Motor neuron (in vitro differentiated cells): Measurements from ENCODE around the gene MYO3A. TPM values are rescaled to one million over a fixed set of nuclear protein-coding genes. Genes with fewer than 3 reads are reported as not detected.

Experiments used
- ATAC-seq, 8 experiments: fragments of 200-7000 bp; cut with Tn5 transposase; replicated peaks in 6 of 8; 2 replicates each; pipeline ENCODE4 v1.8.0; 2021; ENCODE audit warnings: mild to moderate bottlenecking in 8 of 8, moderate library complexity in 8 of 8
- H3K27ac ChIP-seq, 2 donors: fragments of 250-450 bp; sonication (Bioruptor Pico); 2 replicates each; pipeline ENCODE4 v1.9.0; 2021; ENCODE audit warnings: antibody characterized with exemption in 2 of 2, mild to moderate bottlenecking in 2 of 2, moderate library complexity in 1 of 2
- H3K4me1 ChIP-seq, 2 donors: fragments of 250-450 bp; sonication (Bioruptor Pico); replicated peaks in 1 of 2; 2 replicates each; pipeline ENCODE4 v1.6.1; 2021; ENCODE audit warnings: antibody characterized with exemption in 2 of 2, mild to moderate bottlenecking in 2 of 2, moderate library complexity in 1 of 2
- H3K4me3 ChIP-seq, 5 donors: fragments of 250-450 bp; sonication (Bioruptor Pico); 2 replicates each; pipeline ENCODE4 v1.9.0; 2021; ENCODE audit warnings: antibody characterized with exemption in 5 of 5, mild to moderate bottlenecking in 5 of 5, moderate library complexity in 4 of 5
- WGBS, 10 experiments: fragments of 450-650 bp; shearing (Covaris generic); methylation state at CpG; one replicate each; pipeline ENCODE4 v1.0.0; 2022; 5-methylcytosine and 5-hydroxymethylcytosine counted together
- in situ Hi-C, 9 experiments: fragments of 400-800 bp; cut with MboI; loops; one replicate each; pipeline ENCODE4 v1.15.0; 2021; ENCODE audit warnings: low sequenced_read_pairs in 9 of 9, low pct_unique_long_range_greater_than_20kb in 2 of 9; ENCODE audit not compliant: unreplicated experiment in 9 of 9
- total RNA-seq, 8 experiments: library from RNA; unstranded; fragments of 300-600 nt; gene quantifications; 2 replicates each; pipeline versions ENCODE4 v1.2.3 to v1.2.4, GENCODE V29; 2022

The MYO3A gene
- total RNA-seq, 8 experiments from 2014 or later: 0.07 to 4.0 (median 1.6) TPM; not detected in 1

DNA sequence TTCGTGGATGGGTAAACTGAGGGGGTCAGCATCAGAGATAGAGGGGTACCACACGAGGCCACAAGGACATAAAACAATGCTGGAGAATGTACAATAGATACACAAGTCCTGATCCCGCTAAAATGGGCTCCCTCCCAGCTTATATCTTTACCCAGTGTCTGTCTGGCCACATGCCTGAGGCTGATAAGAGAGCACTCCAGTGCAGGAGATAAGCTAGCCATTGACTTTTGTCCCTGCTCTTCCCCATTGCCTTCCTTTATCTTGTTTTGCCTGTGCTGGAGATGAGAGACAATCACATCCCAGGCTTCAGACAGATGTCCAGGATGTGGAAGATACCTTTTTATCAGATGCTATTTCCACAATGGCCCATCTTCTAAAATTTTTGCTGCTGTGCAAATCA is 288.5 kb downstream of the MYO3A start:
- in situ Hi-C loops: no loop called here
- H3K27ac ChIP-seq: no peak overlapping the region
- no peak overlapping the region for H3K4me3 ChIP-seq
- peaks cover 0 to 7% of the 10 kb centered on the region in 2 donors for H3K4me1 ChIP-seq
- WGBS, 10 experiments: 0 to 80% (median 51%) methylated on average over 1 to 3 of the region's 3 CpGs; no CpG with 5 or more reads in 3 of the 10 experiments
- no peak for ATAC-seq

DNA sequence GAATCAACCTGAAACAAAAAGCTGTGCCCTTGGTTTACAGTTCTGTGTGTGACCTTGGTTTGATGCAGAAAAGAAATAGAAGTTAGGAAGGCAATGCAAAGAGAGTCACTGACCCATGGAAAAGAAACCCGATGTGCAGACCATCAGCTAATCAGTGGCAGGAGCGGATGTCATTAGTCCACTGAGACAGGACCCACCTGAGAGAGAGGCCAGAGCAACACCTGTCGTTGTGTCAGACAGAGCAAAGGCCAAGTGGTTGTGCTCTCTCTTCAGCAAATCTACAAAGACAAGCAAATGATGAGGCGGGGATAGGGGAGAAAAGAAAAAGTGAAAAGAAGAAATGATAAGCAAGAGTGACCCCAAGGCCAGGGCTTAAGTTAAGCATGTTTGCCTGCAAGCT is 291.3 kb downstream of the MYO3A start:
- no peak overlapping the region for H3K27ac ChIP-seq

DNA sequence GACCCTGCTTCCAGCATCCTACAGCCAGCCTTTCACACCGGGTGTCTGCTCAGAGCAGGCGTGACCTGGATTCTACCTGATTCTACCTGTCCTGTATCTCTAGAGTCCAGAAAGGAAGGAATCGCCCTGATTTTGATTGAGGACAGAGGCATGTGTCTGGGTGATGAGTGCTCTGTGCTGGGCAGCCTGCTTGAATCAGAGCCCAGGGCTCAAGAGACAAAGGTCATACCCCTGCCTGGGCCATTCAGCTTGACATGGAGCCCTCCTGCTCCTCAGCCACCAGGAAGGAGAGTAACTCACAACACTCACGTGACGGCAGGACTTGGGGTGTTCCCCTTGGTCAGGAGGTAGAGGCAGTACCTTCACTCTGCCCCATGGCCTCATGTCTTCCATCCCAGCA is 293.8 kb downstream of the MYO3A start:
- Histone ChIP-seq H3K27ac (no peak overlapping the region), H3K4me1 (no peaks in the 10 kb centered on the region), H3K4me3 (no peak overlapping the region)
- ATAC-seq: no peak
- 10 to 100% (median 84%) methylated on average over 1 to 4 of the region's 5 CpGs; no CpG with 5 or more reads in 3 of the 10 experiments for WGBS, 10 experiments
- in situ Hi-C loops: no loop called here

More for the DNA sequence above, 291.3 kb downstream of the MYO3A start:
- Histone ChIP-seq H3K4me3 (no peak overlapping the region), H3K4me1 (no peaks in the 10 kb centered on the region)
- no peak for ATAC-seq
- 0 to 87% (median 35%) methylated on average over 1 to 4 of the region's 4 CpGs for WGBS, 10 experiments
- in situ Hi-C loops: no loop called here

DNA sequence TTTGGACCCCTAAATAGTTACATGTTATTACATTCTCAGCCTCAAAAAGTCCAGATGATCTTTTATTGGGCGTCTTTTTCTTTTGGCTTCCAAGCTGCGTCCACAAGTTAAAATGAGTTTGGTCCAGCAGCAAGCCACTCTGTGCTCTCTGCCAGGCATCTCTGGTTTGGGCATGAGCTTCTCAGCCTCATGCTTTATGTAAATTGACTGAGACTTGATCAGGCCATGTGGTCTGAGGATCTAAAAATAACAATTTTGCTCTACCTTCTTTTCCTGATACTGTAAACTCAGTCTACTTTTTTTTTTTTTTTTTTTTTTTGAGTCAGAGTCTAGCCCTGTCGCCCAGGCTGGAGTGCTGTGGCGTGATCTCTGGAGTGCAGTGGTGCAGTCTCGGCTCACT is 298.1 kb downstream of the MYO3A start:
- no peak for ATAC-seq
- Histone ChIP-seq H3K4me1 (peaks cover 0 to 5% of the 10 kb centered on the region in 2 donors), H3K4me3 (no peak overlapping the region), H3K27ac (no peak overlapping the region)
- in situ Hi-C loops: no loop called here
- WGBS, 10 experiments: 8 to 100% (median 93%) methylated on average over 1 to 5 of the region's 5 CpGs; no CpG with 5 or more reads in 3 of the 10 experiments

DNA sequence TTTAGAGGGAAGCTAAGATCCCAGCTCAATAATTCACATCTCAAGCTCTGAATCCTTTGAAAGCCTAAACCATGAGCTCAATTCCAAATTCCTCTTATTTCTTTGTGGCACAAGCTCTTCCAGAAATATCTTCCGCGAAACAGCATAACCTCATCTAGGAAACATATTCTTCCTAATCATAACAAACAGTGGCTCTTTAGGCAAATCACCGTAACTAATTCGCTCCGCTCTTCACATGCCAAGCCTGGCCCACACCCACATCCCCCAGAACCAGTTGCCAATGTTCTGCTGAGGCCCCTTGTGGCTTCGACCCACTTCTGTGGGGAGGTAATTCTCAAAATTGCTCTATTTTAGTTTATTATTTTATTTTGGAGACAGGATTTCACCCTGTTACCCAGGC is 301.7 kb downstream of the MYO3A start:
- WGBS, 10 experiments: 0 to 100% (median 83%) methylated on average over 1 to 6 of the region's 6 CpGs
- H3K4me1 ChIP-seq: peaks cover 0 to 5% of the 10 kb centered on the region in 2 donors
- no peak overlapping the region for H3K4me3 ChIP-seq
- no peak overlapping the region for H3K27ac ChIP-seq
- no peak for ATAC-seq
- in situ Hi-C loops: no loop called here

DNA sequence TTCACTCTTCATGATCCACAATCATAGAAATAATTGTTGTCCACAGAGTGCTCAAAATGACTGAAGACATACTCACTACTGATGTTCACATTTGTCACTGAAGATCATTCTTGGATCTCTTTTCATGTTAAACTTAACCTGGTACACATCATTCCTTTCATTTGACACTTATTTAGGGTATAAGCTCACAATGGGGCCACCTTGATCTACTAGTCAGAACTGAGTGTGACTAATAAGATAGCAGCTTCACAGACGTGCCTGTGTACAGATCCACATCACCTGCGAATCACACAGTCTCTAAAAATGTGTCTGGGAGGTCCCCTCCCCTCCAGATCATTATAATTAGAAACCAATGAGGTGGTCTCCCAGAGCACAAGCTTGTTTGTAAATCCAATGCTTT is 304.3 kb downstream of the MYO3A start:
- in situ Hi-C loops: no loop called here
- no peak for ATAC-seq
- Histone ChIP-seq H3K4me1 (peaks cover 4 to 15% of the 10 kb centered on the region in 2 donors), H3K4me3 (no peak overlapping the region), H3K27ac (no peak overlapping the region)
- 0 to 100% (median 43%) methylated on average over 1 to 2 of the region's 2 CpGs; no CpG with 5 or more reads in 6 of the 10 experiments for whole genome bisulfite sequencing, 10 experiments

DNA sequence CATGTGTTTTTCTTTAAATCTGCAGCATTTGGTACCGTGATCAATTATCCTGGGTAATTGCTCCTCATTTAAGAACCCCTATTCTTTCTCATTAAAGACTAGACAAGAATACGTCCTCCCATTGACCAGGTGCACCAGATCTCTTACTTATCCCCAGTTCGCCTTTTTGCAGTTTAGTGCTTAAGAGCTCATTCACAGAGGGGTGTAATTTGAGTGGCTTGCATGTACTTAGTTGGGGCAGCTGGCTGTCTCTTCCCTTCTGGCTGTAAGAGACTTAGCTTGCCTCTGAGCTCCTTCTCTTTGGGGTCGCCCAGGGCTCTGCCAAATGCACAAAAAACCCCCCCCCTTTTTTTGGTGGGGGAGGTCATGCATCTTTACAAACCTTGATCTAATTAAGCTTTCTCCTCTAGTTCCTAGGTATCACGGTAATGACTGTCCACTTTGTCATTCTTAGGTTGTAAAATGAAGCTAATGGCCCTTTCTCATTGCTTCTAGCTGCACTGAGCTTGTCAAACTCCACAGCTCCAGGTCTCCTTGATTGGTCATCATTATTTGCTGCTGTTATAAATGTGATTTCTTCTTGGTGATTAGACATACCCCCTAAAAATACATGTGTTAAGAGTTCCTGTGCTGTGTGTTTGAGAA is 308.8 kb downstream of the MYO3A start:
- Histone ChIP-seq H3K27ac (no peak overlapping the region), H3K4me1 (peaks cover 4 to 14% of the 10 kb centered on the region in 2 donors), H3K4me3 (no peak overlapping the region)
- in situ Hi-C loops: no loop called here
- ATAC-seq: no peak
- WGBS, 10 experiments: 0 to 44% (median 12%) methylated on average over 2 to 5 of the region's 5 CpGs; no CpG with 5 or more reads in 1 of the 10 experiments

DNA sequence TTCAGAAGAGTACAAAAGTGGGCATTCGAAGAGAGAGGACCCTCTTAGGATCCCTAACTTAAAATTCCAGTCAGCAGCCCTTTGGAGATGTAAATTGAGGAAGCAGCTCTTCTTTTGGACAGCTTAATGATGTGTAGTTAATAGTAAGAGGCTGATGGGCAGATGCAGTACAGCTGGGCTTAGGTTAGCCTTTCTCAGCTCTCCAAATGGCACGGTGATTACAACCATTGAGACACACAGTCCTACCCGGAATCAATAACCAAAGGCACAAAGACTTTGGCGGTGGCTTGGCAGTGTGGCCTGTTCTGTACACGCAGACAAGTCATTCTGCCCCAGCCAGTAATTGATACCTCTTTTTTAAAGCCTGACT is 309.3 kb downstream of the MYO3A start:
- Histone ChIP-seq H3K27ac (no peak overlapping the region), H3K4me1 (peaks cover 4 to 14% of the 10 kb centered on the region in 2 donors), H3K4me3 (no peak overlapping the region)
- in situ Hi-C loops: no loop called here
- no peak for ATAC-seq
- 0 to 62% (median 4%) methylated on average over 1 to 5 of the region's 5 CpGs; no CpG with 5 or more reads in 1 of the 10 experiments for WGBS, 10 experiments

DNA sequence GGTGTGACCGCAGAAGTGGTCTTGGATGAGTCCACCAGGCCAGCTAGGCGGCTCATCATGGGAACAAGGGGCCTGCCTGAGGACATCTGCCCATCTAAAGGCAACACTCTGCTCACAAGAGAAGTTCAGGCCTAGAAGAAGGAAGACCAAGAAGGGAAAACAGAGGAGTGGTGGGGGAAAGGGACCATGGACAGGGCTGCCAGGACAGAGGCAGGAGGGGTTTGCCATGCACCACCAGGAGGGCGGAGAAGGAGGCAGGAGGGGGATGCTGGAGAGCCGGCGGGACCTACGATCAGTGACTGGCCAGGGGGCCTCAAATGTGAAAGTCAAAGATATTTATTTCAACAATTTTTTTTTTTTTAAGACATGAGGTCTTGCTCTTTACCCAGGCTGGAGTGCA is 315.7 kb downstream of the MYO3A start:
- 26 to 95% (median 70%) methylated on average over 1 to 4 of the region's 6 CpGs; no CpG with 5 or more reads in 5 of the 10 experiments for WGBS, 10 experiments
- ATAC-seq: no peak
- in situ Hi-C loops: loop anchor here in 2 of 9 experiments (25.0 kb wide), 2 partner anchors 362 to 512 kb away; no protein-coding TSS in a partner anchor

DNA sequence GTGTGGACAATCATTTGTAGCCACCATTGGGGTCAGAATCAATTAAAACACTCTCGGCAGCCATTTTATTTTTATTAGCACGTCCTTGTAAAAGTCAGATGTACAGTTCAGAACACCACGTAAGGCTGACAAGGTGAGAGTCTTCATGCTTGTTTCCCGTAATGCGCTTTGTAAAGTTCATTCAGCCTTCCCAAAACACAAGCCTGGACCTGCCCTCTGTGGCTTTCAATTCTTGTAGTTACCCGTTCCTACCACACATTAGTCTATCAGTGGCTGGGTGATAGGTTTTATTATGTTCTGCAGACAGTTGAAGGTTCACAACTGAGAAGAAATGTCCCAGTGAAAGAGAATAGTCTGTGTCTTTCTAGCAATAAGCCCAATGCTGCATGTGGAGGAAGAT is 317.9 kb downstream of the MYO3A start:
- ATAC-seq: no peak
- 0 to 93% (median 86%) methylated on average over 1 to 6 of the region's 6 CpGs; no CpG with 5 or more reads in 1 of the 10 experiments for WGBS, 10 experiments
- in situ Hi-C loops: loop anchor here in 2 of 9 experiments (25.0 kb wide), 2 partner anchors 365 to 515 kb away; no protein-coding TSS in a partner anchor

More for the DNA sequence above, 315.7 kb downstream of the MYO3A start:
- no peak overlapping the region for H3K4me3 ChIP-seq
- H3K4me1 ChIP-seq: no peaks in the 10 kb centered on the region
- H3K27ac ChIP-seq: no peak overlapping the region

DNA sequence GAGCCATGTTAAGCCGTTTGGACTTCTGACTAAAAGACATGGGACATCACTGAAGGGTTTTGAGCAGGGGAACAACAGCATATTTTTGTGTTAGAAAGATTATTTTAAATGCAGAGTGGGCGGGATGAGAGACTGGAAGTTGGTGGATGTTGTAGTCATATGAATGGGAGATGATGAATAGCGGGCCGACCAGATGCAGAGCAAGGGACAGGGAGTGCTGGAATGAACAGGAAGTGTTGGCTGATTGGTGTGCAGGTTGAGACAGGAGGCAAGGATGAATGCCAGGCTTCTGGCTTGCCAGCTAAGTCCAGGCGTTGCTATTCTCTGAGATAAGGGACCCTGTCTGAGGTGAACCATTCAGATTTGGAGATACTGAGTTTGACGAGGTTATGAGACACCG is 320.6 kb downstream of the MYO3A start:
- H3K27ac ChIP-seq: no peak overlapping the region
- no peak for ATAC-seq
- no peak overlapping the region for H3K4me3 ChIP-seq
- in situ Hi-C loops: loop anchor here in 2 of 9 experiments (25.0 kb wide), 2 partner anchors 367 to 517 kb away; no protein-coding TSS in a partner anchor
- WGBS, 10 experiments: 0 to 97% (median 49%) methylated on average over 1 to 6 of the region's 7 CpGs
- no peaks in the 10 kb centered on the region for H3K4me1 ChIP-seq

More for the DNA sequence above, 317.9 kb downstream of the MYO3A start:
- Histone ChIP-seq H3K4me1 (no peaks in the 10 kb centered on the region), H3K27ac (no peak overlapping the region), H3K4me3 (no peak overlapping the region)

DNA sequence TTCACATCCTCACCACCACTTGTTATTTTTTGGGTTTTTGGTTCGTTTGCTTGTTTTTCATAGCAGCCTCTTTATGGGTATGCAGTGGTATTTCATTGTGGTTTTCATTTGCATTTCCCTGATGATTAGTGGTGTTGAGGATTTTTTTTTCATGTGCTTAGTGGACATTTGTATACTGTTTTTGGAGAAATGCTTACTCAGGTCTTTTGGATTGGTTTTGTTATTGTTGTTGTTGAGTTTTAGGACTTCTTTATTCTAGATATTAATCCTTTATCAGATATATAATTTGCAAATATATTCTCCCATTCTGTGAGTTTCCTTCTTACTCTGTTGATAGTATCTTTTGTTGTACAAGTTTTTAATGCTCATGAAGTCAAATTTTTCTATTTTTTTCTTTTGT is 325.3 kb downstream of the MYO3A start:
- WGBS, 10 experiments: 0 to 92% (median 56%) methylated on average over 1 of the region's 1 CpG; no CpG with 5 or more reads in 3 of the 10 experiments
- Histone ChIP-seq H3K4me1 (no peaks in the 10 kb centered on the region), H3K27ac (no peak overlapping the region), H3K4me3 (no peak overlapping the region)
- in situ Hi-C loops: loop anchor here in 2 of 9 experiments (25.0 kb wide), 2 partner anchors 372 to 522 kb away; no protein-coding TSS in a partner anchor
- no peak for ATAC-seq
